H1 (cell line): ENCODE measurements around the gene TMPRSS9. TPM values are rescaled to one million over a fixed set of nuclear protein-coding genes. Genes with fewer than 3 reads are reported as not detected.
A peak's percentile ranks its signal among the peaks of the same experiment; 100 is the strongest.

Experiments
- CTCF ChIA-PET: fragments of 300-600 bp; sonication (Branson Sonifier 250); formaldehyde crosslinking; loops from one replicate; lab custom pipeline; 2021; ENCODE audit not compliant: partially characterized antibody; lab: Charles Lee
- POLR2A ChIA-PET: fragments of 300-600 bp; sonication (Branson Sonifier 250); formaldehyde crosslinking; loops from one replicate; lab custom pipeline; 2021; ENCODE audit warnings: inconsistent platforms; ENCODE audit not compliant: partially characterized antibody; lab: Charles Lee
- DNase-seq, 2 experiments: peaks; one replicate each; pipeline versions ENCODE4 v3.0.0 to v3.0.0-alpha.2; 2010 to 2022; ENCODE audit warnings: low spot score in 2 of 2, low read depth in 1 of 2, mixed read lengths in 1 of 2
- FAIRE-seq: peaks from 2 replicates; lab custom pipeline; 2011; peaks lifted over from hg19 to GRCh38; lab: Jason Lieb, UNC
- H2AFZ ChIP-seq: 2 replicates; pipeline ENCODE4 v1.8.1; 2012; ENCODE audit warnings: low read length, inconsistent platforms
- H2AK5ac ChIP-seq: 2 replicates; pipeline ENCODE4 v1.6.1; 2013; ENCODE audit warnings: low read depth, low read length
- H2BK120ac ChIP-seq: replicated peaks from 2 replicates; pipeline ENCODE3; 2013; ENCODE audit warnings: low read depth, low read length, inconsistent platforms
- H2BK12ac ChIP-seq: 2 replicates; pipeline ENCODE4 v1.6.1; 2013; ENCODE audit warnings: low read depth, low read length
- H2BK15ac ChIP-seq: 2 replicates; pipeline ENCODE4 v1.6.1; 2013; ENCODE audit warnings: low read length
- H2BK20ac ChIP-seq: 2 replicates; pipeline ENCODE4 v1.6.1; 2013; ENCODE audit warnings: low read length
- H2BK5ac ChIP-seq: 2 replicates; pipeline ENCODE4 v1.6.1; 2013; ENCODE audit warnings: low read depth, low read length
- H3K14ac ChIP-seq: 2 replicates; pipeline ENCODE4 v1.6.1; 2013; ENCODE audit warnings: inconsistent platforms; ENCODE audit not compliant: insufficient read length
- H3K18ac ChIP-seq: 2 replicates; pipeline ENCODE4 v1.6.1; 2013; ENCODE audit warnings: low read length; ENCODE audit errors: extremely low read depth
- H3K23ac ChIP-seq: 2 replicates; pipeline ENCODE4 v1.6.1; 2013; ENCODE audit warnings: inconsistent platforms; ENCODE audit not compliant: insufficient read length
- H3K23me2 ChIP-seq: 2 replicates; pipeline ENCODE4 v1.6.1; 2013; ENCODE audit warnings: low read depth, low read length
- H3K27ac ChIP-seq: 2 replicates; pipeline ENCODE4 v1.6.1; 2011; ENCODE audit warnings: low read depth, low read length, inconsistent platforms
- H3K27me3 ChIP-seq, 4 experiments: replicated peaks in 1 of 4; 1 replicate in 1 of 4; 2 replicates in 3 of 4; pipeline versions ENCODE4 v1.6.1 to v1.8.1; 2011 to 2013; ENCODE audit warnings: low read length in 3 of 4, mild to moderate bottlenecking in 3 of 4, inconsistent platforms in 2 of 4, mixed read lengths in 2 of 4, moderate library complexity in 1 of 4; ENCODE audit not compliant: control insufficient read depth in 3 of 4, insufficient read depth in 3 of 4; ENCODE audit errors: extremely low read depth in 1 of 4
- H3K36me3 ChIP-seq, 4 experiments: 2 replicates each; pipeline versions ENCODE4 v1.6.1 to v1.8.1; 2011 to 2013; ENCODE audit warnings: mild to moderate bottlenecking in 4 of 4, low read length in 3 of 4, moderate library complexity in 2 of 4, control low read depth in 1 of 4, inconsistent platforms in 1 of 4; ENCODE audit not compliant: insufficient read depth in 4 of 4, control insufficient read depth in 2 of 4
- H3K4ac ChIP-seq: replicated peaks from 2 replicates; pipeline ENCODE3; 2013; ENCODE audit warnings: low read length, low read depth, mixed read lengths, inconsistent platforms; ENCODE audit not compliant: insufficient read length
- H3K4me1 ChIP-seq, 4 experiments: replicated peaks in 1 of 4; 1 replicate in 1 of 4; 2 replicates in 3 of 4; pipeline versions ENCODE4 v1.6.1 to v1.8.1; 2011 to 2013; ENCODE audit warnings: low read length in 3 of 4, inconsistent platforms in 2 of 4, mixed read lengths in 1 of 4; ENCODE audit not compliant: insufficient read depth in 4 of 4, control insufficient read depth in 3 of 4
- H3K4me2 ChIP-seq, 2 experiments: 2 replicates each; pipeline versions ENCODE4 v1.6.1 to v1.8.1; 2011 to 2013; ENCODE audit warnings: low read depth in 2 of 2, low read length in 2 of 2, control low read depth in 1 of 2, inconsistent platforms in 1 of 2, mild to moderate bottlenecking in 1 of 2; ENCODE audit not compliant: insufficient read depth in 1 of 2
- H3K4me3 ChIP-seq, 4 experiments: fragments of 200-600, 300-600 bp in 1 of 4; sonication (generic), shearing (Covaris generic), sonication (Bioruptor Twin) in 1 of 4; 2 replicates each; pipeline versions ENCODE4 v1.5.1 to v1.8.1; 2011 to 2016; ENCODE audit warnings: low read length in 4 of 4, low read depth in 3 of 4, control low read depth in 2 of 4, inconsistent platforms in 2 of 4, mild to moderate bottlenecking in 2 of 4, mixed read lengths in 1 of 4, moderate library complexity in 1 of 4; ENCODE audit not compliant: insufficient read depth in 2 of 4; ENCODE audit errors: extremely low read depth in 1 of 4
- H3K56ac ChIP-seq: replicated peaks from 2 replicates; pipeline ENCODE3; 2013; ENCODE audit warnings: low read depth, mild to moderate bottlenecking, mixed read lengths, low read length, inconsistent platforms; ENCODE audit not compliant: insufficient read length
- H3K79me1 ChIP-seq: 2 replicates; pipeline ENCODE4 v1.6.1; 2013; ENCODE audit warnings: low read depth, low read length, control low read depth
- H3K79me2 ChIP-seq, 2 experiments: 2 replicates each; pipeline versions ENCODE4 v1.6.1 to v1.8.1; 2012 to 2013; ENCODE audit warnings: low read length in 2 of 2, mild to moderate bottlenecking in 2 of 2, inconsistent platforms in 1 of 2; ENCODE audit not compliant: insufficient read depth in 2 of 2, control insufficient read depth in 1 of 2
- H3K9ac ChIP-seq, 4 experiments: replicated peaks in 1 of 4; 1 replicate in 1 of 4; 2 replicates in 3 of 4; pipeline versions ENCODE4 v1.6.1 to v1.8.1; 2011 to 2013; ENCODE audit warnings: low read depth in 3 of 4, low read length in 3 of 4, control low read depth in 2 of 4, mild to moderate bottlenecking in 2 of 4, moderate library complexity in 2 of 4, inconsistent platforms in 1 of 4; ENCODE audit errors: extremely low read depth in 1 of 4
- H3K9me3 ChIP-seq, 2 experiments: 2 replicates each; pipeline versions ENCODE4 v1.6.1 to v1.8.1; 2012 to 2013; ENCODE audit warnings: mild to moderate bottlenecking in 2 of 2, moderate library complexity in 2 of 2, control low read depth in 1 of 2, inconsistent platforms in 1 of 2, low read depth in 1 of 2, low read length in 1 of 2, mixed read lengths in 1 of 2; ENCODE audit not compliant: insufficient read depth in 2 of 2
- H4K20me1 ChIP-seq, 2 experiments: replicated peaks in 1 of 2; 2 replicates each; pipeline versions ENCODE3 to v1.8.1; 2011 to 2013; ENCODE audit warnings: inconsistent platforms in 2 of 2, low read length in 2 of 2, mild to moderate bottlenecking in 1 of 2; ENCODE audit not compliant: insufficient read depth in 2 of 2, control insufficient read depth in 1 of 2
- H4K5ac ChIP-seq: 2 replicates; pipeline ENCODE4 v1.6.1; 2013; ENCODE audit warnings: low read length, low read depth, mixed read lengths, inconsistent platforms; ENCODE audit not compliant: insufficient read length
- H4K8ac ChIP-seq: 2 replicates; pipeline ENCODE4 v1.8.0; 2013; ENCODE audit warnings: mild to moderate bottlenecking, moderate library complexity, low read length, inconsistent platforms; ENCODE audit not compliant: insufficient read depth; ENCODE audit errors: extremely low read depth
- H4K91ac ChIP-seq: replicated peaks from 2 replicates; pipeline ENCODE3; 2013; ENCODE audit warnings: low read length, mixed read lengths, inconsistent platforms; ENCODE audit not compliant: insufficient read length
- CEBPB ChIP-seq: IDR thresholded peaks from 2 replicates; pipeline ENCODE4 v1.6.1; 2012; ENCODE audit warnings: low read depth, low read length
- CHD2 ChIP-seq: IDR thresholded peaks from 2 replicates; pipeline ENCODE4 v1.6.1; 2012; ENCODE audit warnings: low read length, improper control_type of control experiment
- CTCF ChIP-seq, 3 experiments: IDR thresholded peaks; 1 replicate in 2 of 3; 2 replicates in 1 of 3; pipeline versions ENCODE4 v1.5.1 to v1.6.1; 2011; ENCODE audit warnings: low read length in 3 of 3, mild to moderate bottlenecking in 3 of 3, inconsistent platforms in 2 of 3, low read depth in 1 of 3, moderate library complexity in 1 of 3; ENCODE audit not compliant: insufficient read depth in 1 of 3; ENCODE audit errors: control extremely low read depth in 1 of 3
- RAD21 ChIP-seq, 2 experiments: IDR thresholded peaks in 1 of 2; conservative IDR thresholded peaks in 1 of 2; 2 replicates each; pipeline ENCODE4 v1.6.1; 2011; ENCODE audit warnings: low read depth in 2 of 2, low read length in 2 of 2, improper control_type of control experiment in 1 of 2, inconsistent platforms in 1 of 2, mild to moderate bottlenecking in 1 of 2, moderate library complexity in 1 of 2
- RBBP5 ChIP-seq: IDR thresholded peaks from 2 replicates; pipeline ENCODE4 v1.7.1; 2012; ENCODE audit warnings: low read depth, mild to moderate bottlenecking, inconsistent platforms, low read length, moderate library complexity, borderline replicate concordance
- SAP30 ChIP-seq: fragments of 300-600 bp; sonication (generic); IDR thresholded peaks from 2 replicates; pipeline ENCODE4 v1.7.1; 2012; ENCODE audit warnings: low read length, moderate library complexity, mild to moderate bottlenecking, inconsistent platforms; ENCODE audit not compliant: insufficient read depth, insufficient replicate concordance
- SP2 ChIP-seq: IDR thresholded peaks from 2 replicates; pipeline ENCODE4 v1.6.1; 2012; ENCODE audit warnings: mild to moderate bottlenecking, low read length, inconsistent platforms
- SUZ12 ChIP-seq: fragments of 200-600 bp; sonication (generic); IDR thresholded peaks from 2 replicates; pipeline ENCODE4 v1.6.1; 2012; ENCODE audit warnings: mild to moderate bottlenecking, inconsistent platforms, low read length, moderate library complexity, mixed read lengths
- TBP ChIP-seq: IDR thresholded peaks from 2 replicates; pipeline ENCODE4 v1.6.1; 2011; ENCODE audit warnings: low read depth, low read length, improper control_type of control experiment
- TEAD4 ChIP-seq: IDR thresholded peaks from 2 replicates; pipeline ENCODE4 v1.6.1; 2012; ENCODE audit warnings: low read depth, low read length, inconsistent platforms, mixed read lengths
- WGBS, 2 experiments: shearing (Covaris generic) in 1 of 2; methylation state at CpG; one replicate each; pipeline versions ENCODE4 v1.1.6 to v1.1.7; 2013 to 2015; ENCODE audit warnings: low lambda C conversion rate in 2 of 2, mixed read lengths in 2 of 2, inconsistent platforms in 1 of 2, low coverage in 1 of 2, missing lambda C conversion rate in 1 of 2; ENCODE audit not compliant: insufficient replicate concordance in 2 of 2, insufficient coverage in 1 of 2, insufficient read length in 1 of 2; ENCODE audit errors: extremely low coverage in 1 of 2, missing lambda C conversion rate in 1 of 2; 5-methylcytosine and 5-hydroxymethylcytosine counted together
- polyA plus RNA-seq, 7 experiments: library from polyadenylated mRNA; depleted of rRNA in 3 of 7; stranded (reverse) in 5 of 7; unstranded in 2 of 7; fragments of >200 nt in 5 of 7; fragments of 200-250 nt in 2 of 7; gene quantifications; 1 replicate in 5 of 7; 2 replicates in 1 of 7; 4 replicates in 1 of 7; pipeline versions ENCODE4 v1.2.1 to v1.2.3, GENCODE V29; 2011 to 2013; ENCODE audit warnings: missing spikeins in 2 of 7, mixed read lengths in 2 of 7
- total RNA-seq: library from RNA; stranded (reverse); fragmentation: NEBNext Ultra II Directional; extraction: Animal tissue kit (Norgen Biotek cat#: 25700); gene quantifications from 2 replicates; pipeline ENCODE4 v1.2.1, GENCODE V29; 2021

TMPRSS9 gene
- total and polyA plus RNA-seq, 2 of the 8 experiments (the other 6 are each of a cell fraction or from before 2014, with no cell fraction given) = 0.15 to 0.19 TPM

DNA sequence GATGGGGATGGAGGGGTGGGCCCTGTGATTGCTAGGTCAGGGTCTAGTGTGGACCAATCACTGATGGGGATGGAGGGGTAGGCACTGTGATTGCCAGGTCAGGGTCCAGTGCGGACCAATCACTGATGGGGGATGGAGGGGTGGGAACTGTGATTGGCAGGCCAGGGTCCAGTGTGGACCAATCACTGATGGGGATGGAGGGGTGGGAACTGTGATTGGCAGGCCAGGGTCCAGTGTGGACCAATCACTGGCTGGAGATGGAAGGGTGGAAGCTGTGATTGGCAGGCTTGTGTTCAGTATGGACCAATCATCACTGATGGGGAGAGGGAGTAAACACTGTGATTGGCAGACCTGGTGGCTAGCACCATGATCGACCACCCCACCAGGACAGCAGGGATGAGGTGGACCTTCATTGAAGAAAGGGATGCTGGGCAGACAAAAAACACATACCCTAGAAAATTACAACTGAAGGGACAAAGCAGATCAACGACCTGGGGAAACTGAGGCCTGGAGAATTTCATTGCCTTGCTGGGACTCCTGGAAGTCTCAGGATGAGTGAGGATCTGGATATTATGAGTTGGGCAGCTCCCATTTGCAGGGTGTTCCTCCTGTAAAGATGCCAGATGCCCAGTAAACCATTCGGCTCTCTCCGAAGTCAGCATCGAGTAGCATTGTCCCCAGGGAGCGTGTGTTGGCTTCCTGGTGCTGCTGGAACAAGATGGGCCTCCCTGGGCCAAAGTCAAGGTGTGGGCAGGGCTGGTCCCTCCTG lies 15.5 kb downstream of the TMPRSS9 start:
- no peak overlapping the region for H3K4me2 ChIP-seq
- H2AK5ac ChIP-seq = no peak overlapping the region
- H2BK120ac ChIP-seq = no peak overlapping the region
- H3K4ac ChIP-seq = no peak overlapping the region
- no peak overlapping the region for H4K5ac ChIP-seq
- ChIA-PET CTCF (no interaction called here), POLR2A (no interaction called here)
- no peak for FAIRE-seq
- no peak overlapping the region for H4K91ac ChIP-seq
- H3K27ac ChIP-seq = no peak overlapping the region
- no peak overlapping the region for H2BK12ac ChIP-seq
- no peaks in the 10 kb centered on the region for H3K27me3 ChIP-seq
- no peak for DNase-seq
- H3K9ac ChIP-seq = no peak overlapping the region; a peak in 1 of 7 replicates
- no peak overlapping the region for H3K56ac ChIP-seq
- no peak overlapping the region for H3K14ac ChIP-seq
- H2BK15ac ChIP-seq = no peak overlapping the region
- no peak overlapping the region for H2AFZ ChIP-seq
- no peak overlapping the region for H2BK5ac ChIP-seq
- no peaks in the 10 kb centered on the region for H3K23me2 ChIP-seq
- WGBS, 2 experiments = 86% methylated on average over 7 of the region's 7 CpGs; no CpG with 5 or more reads in 1 of the 2 experiments
- no peaks in the 10 kb centered on the region for H3K36me3 ChIP-seq
- H4K8ac ChIP-seq = no peak overlapping the region
- H2BK20ac ChIP-seq = no peak overlapping the region
- H3K4me1 ChIP-seq = no peaks in the 10 kb centered on the region
- H3K23ac ChIP-seq = no peak overlapping the region
- peaks cover under 1 to 1% of the 10 kb centered on the region in 2 experiments; a peak in 1 of 4 replicates for H3K9me3 ChIP-seq
- no peaks in the 10 kb centered on the region for H4K20me1 ChIP-seq
- H3K79me2 ChIP-seq = no peaks in the 10 kb centered on the region
- no peak overlapping the region for H3K18ac ChIP-seq
- H3K4me3 ChIP-seq = no peak overlapping the region
- no peaks in the 10 kb centered on the region for H3K79me1 ChIP-seq
- TF ChIP-seq RAD21 (IDR thresholded peaks at IDR 0.05 in 1 of 2, conservative IDR thresholded peaks at IDR 0.05 in 1 of 2; ENCODE audit: low read depth in 2 of 2, low read length in 2 of 2) = no peak
- TF ChIP-seq CEBPB = no peak
- peak; percentile 58; the same call in 1 of the 2 replicates for TF ChIP-seq CHD2
- TF ChIP-seq SAP30 = no peak
- peak; percentile 42 for TF ChIP-seq SP2
- TF ChIP-seq TBP = no peak
- TF ChIP-seq RBBP5 = no peak
- no peak for TF ChIP-seq SUZ12
- TF ChIP-seq CTCF (IDR thresholded peaks at IDR 0.05; ENCODE audit: control extremely low read depth in 1 of 3, insufficient read depth in 1 of 3, low read depth in 1 of 3, low read length in 3 of 3) = no peak
- TF ChIP-seq TEAD4 = no peak
